H1 (cell line): ENCODE data around the gene ATP5F1E. TPM values are rescaled to one million over a fixed set of nuclear protein-coding genes. Genes with fewer than 3 reads are reported as not detected.

Experiments used
- CTCF ChIA-PET: fragments of 300-600 bp; sonication (Branson Sonifier 250); formaldehyde crosslinking; loops from one replicate; lab custom pipeline; 2021; ENCODE audit not compliant: partially characterized antibody; lab: Charles Lee
- POLR2A ChIA-PET: fragments of 300-600 bp; sonication (Branson Sonifier 250); formaldehyde crosslinking; loops from one replicate; lab custom pipeline; 2021; ENCODE audit warnings: inconsistent platforms; ENCODE audit not compliant: partially characterized antibody; lab: Charles Lee
- DNase-seq, 2 experiments: peaks; one replicate each; pipeline versions ENCODE4 v3.0.0 to v3.0.0-alpha.2; 2010 to 2022; ENCODE audit warnings: low spot score in 2 of 2, low read depth in 1 of 2, mixed read lengths in 1 of 2
- FAIRE-seq: peaks from 2 replicates; lab custom pipeline; 2011; peaks lifted over from hg19 to GRCh38; lab: Jason Lieb, UNC
- H2AFZ ChIP-seq: 2 replicates; pipeline ENCODE4 v1.8.1; 2012; ENCODE audit warnings: low read length, inconsistent platforms
- H2AK5ac ChIP-seq: 2 replicates; pipeline ENCODE4 v1.6.1; 2013; ENCODE audit warnings: low read depth, low read length
- H2BK120ac ChIP-seq: replicated peaks from 2 replicates; pipeline ENCODE3; 2013; ENCODE audit warnings: low read depth, low read length, inconsistent platforms
- H2BK12ac ChIP-seq: 2 replicates; pipeline ENCODE4 v1.6.1; 2013; ENCODE audit warnings: low read depth, low read length
- H2BK15ac ChIP-seq: 2 replicates; pipeline ENCODE4 v1.6.1; 2013; ENCODE audit warnings: low read length
- H2BK20ac ChIP-seq: 2 replicates; pipeline ENCODE4 v1.6.1; 2013; ENCODE audit warnings: low read length
- H2BK5ac ChIP-seq: 2 replicates; pipeline ENCODE4 v1.6.1; 2013; ENCODE audit warnings: low read depth, low read length
- H3K14ac ChIP-seq: 2 replicates; pipeline ENCODE4 v1.6.1; 2013; ENCODE audit warnings: inconsistent platforms; ENCODE audit not compliant: insufficient read length
- H3K18ac ChIP-seq: 2 replicates; pipeline ENCODE4 v1.6.1; 2013; ENCODE audit warnings: low read length; ENCODE audit errors: extremely low read depth
- H3K23ac ChIP-seq: 2 replicates; pipeline ENCODE4 v1.6.1; 2013; ENCODE audit warnings: inconsistent platforms; ENCODE audit not compliant: insufficient read length
- H3K23me2 ChIP-seq: 2 replicates; pipeline ENCODE4 v1.6.1; 2013; ENCODE audit warnings: low read depth, low read length
- H3K27ac ChIP-seq: 2 replicates; pipeline ENCODE4 v1.6.1; 2011; ENCODE audit warnings: low read depth, low read length, inconsistent platforms
- H3K27me3 ChIP-seq, 4 experiments: replicated peaks in 1 of 4; 1 replicate in 1 of 4; 2 replicates in 3 of 4; pipeline versions ENCODE4 v1.6.1 to v1.8.1; 2011 to 2013; ENCODE audit warnings: low read length in 3 of 4, mild to moderate bottlenecking in 3 of 4, inconsistent platforms in 2 of 4, mixed read lengths in 2 of 4, moderate library complexity in 1 of 4; ENCODE audit not compliant: control insufficient read depth in 3 of 4, insufficient read depth in 3 of 4; ENCODE audit errors: extremely low read depth in 1 of 4
- H3K36me3 ChIP-seq, 4 experiments: 2 replicates each; pipeline versions ENCODE4 v1.6.1 to v1.8.1; 2011 to 2013; ENCODE audit warnings: mild to moderate bottlenecking in 4 of 4, low read length in 3 of 4, moderate library complexity in 2 of 4, control low read depth in 1 of 4, inconsistent platforms in 1 of 4; ENCODE audit not compliant: insufficient read depth in 4 of 4, control insufficient read depth in 2 of 4
- H3K4ac ChIP-seq: replicated peaks from 2 replicates; pipeline ENCODE3; 2013; ENCODE audit warnings: low read length, low read depth, mixed read lengths, inconsistent platforms; ENCODE audit not compliant: insufficient read length
- H3K4me1 ChIP-seq, 4 experiments: replicated peaks in 1 of 4; 1 replicate in 1 of 4; 2 replicates in 3 of 4; pipeline versions ENCODE4 v1.6.1 to v1.8.1; 2011 to 2013; ENCODE audit warnings: low read length in 3 of 4, inconsistent platforms in 2 of 4, mixed read lengths in 1 of 4; ENCODE audit not compliant: insufficient read depth in 4 of 4, control insufficient read depth in 3 of 4
- H3K4me2 ChIP-seq, 2 experiments: 2 replicates each; pipeline versions ENCODE4 v1.6.1 to v1.8.1; 2011 to 2013; ENCODE audit warnings: low read depth in 2 of 2, low read length in 2 of 2, control low read depth in 1 of 2, inconsistent platforms in 1 of 2, mild to moderate bottlenecking in 1 of 2; ENCODE audit not compliant: insufficient read depth in 1 of 2
- H3K4me3 ChIP-seq, 4 experiments: fragments of 200-600, 300-600 bp in 1 of 4; sonication (generic), shearing (Covaris generic), sonication (Bioruptor Twin) in 1 of 4; 2 replicates each; pipeline versions ENCODE4 v1.5.1 to v1.8.1; 2011 to 2016; ENCODE audit warnings: low read length in 4 of 4, low read depth in 3 of 4, control low read depth in 2 of 4, inconsistent platforms in 2 of 4, mild to moderate bottlenecking in 2 of 4, mixed read lengths in 1 of 4, moderate library complexity in 1 of 4; ENCODE audit not compliant: insufficient read depth in 2 of 4; ENCODE audit errors: extremely low read depth in 1 of 4
- H3K56ac ChIP-seq: replicated peaks from 2 replicates; pipeline ENCODE3; 2013; ENCODE audit warnings: low read depth, mild to moderate bottlenecking, mixed read lengths, low read length, inconsistent platforms; ENCODE audit not compliant: insufficient read length
- H3K79me1 ChIP-seq: 2 replicates; pipeline ENCODE4 v1.6.1; 2013; ENCODE audit warnings: low read depth, low read length, control low read depth
- H3K79me2 ChIP-seq, 2 experiments: 2 replicates each; pipeline versions ENCODE4 v1.6.1 to v1.8.1; 2012 to 2013; ENCODE audit warnings: low read length in 2 of 2, mild to moderate bottlenecking in 2 of 2, inconsistent platforms in 1 of 2; ENCODE audit not compliant: insufficient read depth in 2 of 2, control insufficient read depth in 1 of 2
- H3K9ac ChIP-seq, 4 experiments: replicated peaks in 1 of 4; 1 replicate in 1 of 4; 2 replicates in 3 of 4; pipeline versions ENCODE4 v1.6.1 to v1.8.1; 2011 to 2013; ENCODE audit warnings: low read depth in 3 of 4, low read length in 3 of 4, control low read depth in 2 of 4, mild to moderate bottlenecking in 2 of 4, moderate library complexity in 2 of 4, inconsistent platforms in 1 of 4; ENCODE audit errors: extremely low read depth in 1 of 4
- H3K9me3 ChIP-seq, 2 experiments: 2 replicates each; pipeline versions ENCODE4 v1.6.1 to v1.8.1; 2012 to 2013; ENCODE audit warnings: mild to moderate bottlenecking in 2 of 2, moderate library complexity in 2 of 2, control low read depth in 1 of 2, inconsistent platforms in 1 of 2, low read depth in 1 of 2, low read length in 1 of 2, mixed read lengths in 1 of 2; ENCODE audit not compliant: insufficient read depth in 2 of 2
- H4K20me1 ChIP-seq, 2 experiments: replicated peaks in 1 of 2; 2 replicates each; pipeline versions ENCODE3 to v1.8.1; 2011 to 2013; ENCODE audit warnings: inconsistent platforms in 2 of 2, low read length in 2 of 2, mild to moderate bottlenecking in 1 of 2; ENCODE audit not compliant: insufficient read depth in 2 of 2, control insufficient read depth in 1 of 2
- H4K5ac ChIP-seq: 2 replicates; pipeline ENCODE4 v1.6.1; 2013; ENCODE audit warnings: low read length, low read depth, mixed read lengths, inconsistent platforms; ENCODE audit not compliant: insufficient read length
- H4K8ac ChIP-seq: 2 replicates; pipeline ENCODE4 v1.8.0; 2013; ENCODE audit warnings: mild to moderate bottlenecking, moderate library complexity, low read length, inconsistent platforms; ENCODE audit not compliant: insufficient read depth; ENCODE audit errors: extremely low read depth
- H4K91ac ChIP-seq: replicated peaks from 2 replicates; pipeline ENCODE3; 2013; ENCODE audit warnings: low read length, mixed read lengths, inconsistent platforms; ENCODE audit not compliant: insufficient read length
- POU5F1 ChIP-seq: IDR thresholded peaks from 2 replicates; pipeline ENCODE4 v1.6.1; 2011; ENCODE audit warnings: low read depth, mild to moderate bottlenecking, low read length, moderate library complexity
- RFX5 ChIP-seq: IDR thresholded peaks from 2 replicates; pipeline ENCODE4 v1.6.1; 2011; ENCODE audit warnings: low read depth, low read length, improper control_type of control experiment, borderline replicate concordance
- WGBS, 2 experiments: shearing (Covaris generic) in 1 of 2; methylation state at CpG; one replicate each; pipeline versions ENCODE4 v1.1.6 to v1.1.7; 2013 to 2015; ENCODE audit warnings: low lambda C conversion rate in 2 of 2, mixed read lengths in 2 of 2, inconsistent platforms in 1 of 2, low coverage in 1 of 2, missing lambda C conversion rate in 1 of 2; ENCODE audit not compliant: insufficient replicate concordance in 2 of 2, insufficient coverage in 1 of 2, insufficient read length in 1 of 2; ENCODE audit errors: extremely low coverage in 1 of 2, missing lambda C conversion rate in 1 of 2; 5-methylcytosine and 5-hydroxymethylcytosine counted together
- polyA plus RNA-seq, 7 experiments: library from polyadenylated mRNA; depleted of rRNA in 3 of 7; stranded (reverse) in 5 of 7; unstranded in 2 of 7; fragments of >200 nt in 5 of 7; fragments of 200-250 nt in 2 of 7; gene quantifications; 1 replicate in 5 of 7; 2 replicates in 1 of 7; 4 replicates in 1 of 7; pipeline versions ENCODE4 v1.2.1 to v1.2.3, GENCODE V29; 2011 to 2013; ENCODE audit warnings: missing spikeins in 2 of 7, mixed read lengths in 2 of 7
- total RNA-seq: library from RNA; stranded (reverse); fragmentation: NEBNext Ultra II Directional; extraction: Animal tissue kit (Norgen Biotek cat#: 25700); gene quantifications from 2 replicates; pipeline ENCODE4 v1.2.1, GENCODE V29; 2021

The ATP5F1E gene
- total and polyA plus RNA-seq, 2 of the 8 experiments (the other 6 are each of a cell fraction or from before 2014, with no cell fraction given), result 15.7 to 47.8 TPM

DNA sequence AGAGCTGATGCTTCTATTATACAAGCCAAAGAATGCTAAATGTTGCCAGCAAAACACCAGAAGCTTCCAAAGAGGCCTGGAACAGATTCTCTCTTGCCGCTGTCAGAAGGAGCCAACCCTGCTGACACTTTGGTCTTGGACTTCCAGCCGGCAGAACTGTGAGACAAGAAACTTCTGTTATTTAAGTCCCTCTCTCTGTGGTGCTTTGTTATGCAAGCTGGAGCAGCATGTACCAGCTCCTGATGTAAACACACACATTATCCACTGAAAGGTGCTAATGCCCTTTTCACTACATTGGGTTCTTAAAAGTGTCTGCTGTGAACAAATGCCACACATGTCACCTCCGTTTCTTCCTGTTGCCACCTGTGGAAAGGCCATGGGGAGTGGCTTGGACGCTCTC lies 36.4 kb upstream of the ATP5F1E start:
- Histone ChIP-seq H3K79me2 (no peaks in the 10 kb centered on the region), H2BK120ac (no peak overlapping the region), H4K5ac (no peak overlapping the region), H2AK5ac (no peak overlapping the region), H2AFZ (no peak overlapping the region), H3K23me2 (no peaks in the 10 kb centered on the region), H2BK20ac (no peak overlapping the region), H3K4me2 (no peak overlapping the region), H3K56ac (no peak overlapping the region), H2BK15ac (no peak overlapping the region), H2BK12ac (no peak overlapping the region), H3K23ac (no peak overlapping the region), H2BK5ac (no peak overlapping the region), H3K9ac (no peak overlapping the region), H4K91ac (no peak overlapping the region), H3K4ac (no peak overlapping the region), H3K27me3 (no peaks in the 10 kb centered on the region), H3K27ac (no peak overlapping the region), H3K9me3 (no peaks in the 10 kb centered on the region), H3K18ac (no peak overlapping the region), H3K79me1 (no peaks in the 10 kb centered on the region), H3K4me1 (no peaks in the 10 kb centered on the region; a peak in 1 of 7 replicates), H3K4me3 (no peak overlapping the region), H3K14ac (no peak overlapping the region), H3K36me3 (no peaks in the 10 kb centered on the region), H4K20me1 (no peaks in the 10 kb centered on the region), H4K8ac (no peak overlapping the region)
- TF ChIP-seq POU5F1 (peak; percentile 60; the same call in 1 of the 2 replicates), RFX5 (no peak)
- ChIA-PET CTCF (interaction anchor here (0.7 kb wide), 1 partner anchor 21 kb away, joined by 3 read pairs; no protein-coding TSS in a partner anchor), POLR2A (no interaction called here)
- FAIRE-seq (no peak), DNase-seq (no peak)
- 75% methylated on average over 4 of the region's 4 CpGs; no CpG with 5 or more reads in 1 of the 2 experiments for WGBS, 2 experiments
